Astrocyte (in vitro differentiated cells and primary cell): ENCODE data around the gene CD163L1.
"Not testable (repeated sequence)": the region's sequence is repeated elsewhere in the genome, so short reads cannot be mapped to it uniquely, and the experiment has no call there.

Experiments
- CTCF ChIP-seq: IDR thresholded peaks from 2 replicates; pipeline ENCODE4 v1.5.1; 2011; ENCODE audit warnings: low read depth, mild to moderate bottlenecking, inconsistent platforms, low read length, moderate library complexity; ENCODE audit not compliant: insufficient read depth
- EZH2 ChIP-seq: IDR thresholded peaks from 2 replicates; pipeline ENCODE4 v1.6.1; 2012; ENCODE audit warnings: mild to moderate bottlenecking, low read length, inconsistent platforms; ENCODE audit not compliant: insufficient read depth

GRCh38 chr12:7437494-7437893, 6.5 kb downstream of the CD163L1 start:
- not testable (repeated sequence) for TF ChIP-seq CTCF, EZH2
